GM19328 (cell line): ENCODE data around the gene OR51E1.
A peak's percentile ranks its signal among the peaks of the same experiment; 100 is the strongest.

Experiments used
- ATAC-seq: cut with Tn5 transposase; IDR thresholded peaks from one replicate; pipeline ENCODE4 v1.9.1; 2021; ENCODE audit warnings: mild to moderate bottlenecking, moderate library complexity; ENCODE audit not compliant: unreplicated experiment

Gene OR51E1, protein sequence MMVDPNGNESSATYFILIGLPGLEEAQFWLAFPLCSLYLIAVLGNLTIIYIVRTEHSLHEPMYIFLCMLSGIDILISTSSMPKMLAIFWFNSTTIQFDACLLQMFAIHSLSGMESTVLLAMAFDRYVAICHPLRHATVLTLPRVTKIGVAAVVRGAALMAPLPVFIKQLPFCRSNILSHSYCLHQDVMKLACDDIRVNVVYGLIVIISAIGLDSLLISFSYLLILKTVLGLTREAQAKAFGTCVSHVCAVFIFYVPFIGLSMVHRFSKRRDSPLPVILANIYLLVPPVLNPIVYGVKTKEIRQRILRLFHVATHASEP

DNA sequence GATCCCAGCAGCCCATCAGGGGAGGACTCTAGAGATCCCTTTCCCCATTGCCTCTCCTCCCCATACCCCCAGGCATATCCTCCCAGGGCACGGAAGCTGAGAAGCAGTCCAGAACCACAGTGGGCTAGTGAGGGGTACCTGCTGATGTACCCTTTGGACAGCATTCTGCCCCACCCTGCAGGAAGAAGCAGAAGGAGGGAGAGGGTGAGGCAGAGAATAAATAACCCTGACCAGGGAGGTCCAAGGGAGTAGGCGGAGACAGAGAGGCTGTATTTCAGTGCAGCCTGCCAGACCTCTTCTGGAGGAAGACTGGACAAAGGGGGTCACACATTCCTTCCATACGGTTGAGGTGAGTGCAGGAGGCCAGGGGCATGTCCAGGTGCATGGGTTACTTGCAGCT, at the start of gene OR51E1:
TSS of gene OR51E1 (plus strand) at position 301 of the 400 bp plus-strand sequence. CDS start 8,545 bp downstream, outside the sequence.
- ATAC-seq, result no peak

DNA sequence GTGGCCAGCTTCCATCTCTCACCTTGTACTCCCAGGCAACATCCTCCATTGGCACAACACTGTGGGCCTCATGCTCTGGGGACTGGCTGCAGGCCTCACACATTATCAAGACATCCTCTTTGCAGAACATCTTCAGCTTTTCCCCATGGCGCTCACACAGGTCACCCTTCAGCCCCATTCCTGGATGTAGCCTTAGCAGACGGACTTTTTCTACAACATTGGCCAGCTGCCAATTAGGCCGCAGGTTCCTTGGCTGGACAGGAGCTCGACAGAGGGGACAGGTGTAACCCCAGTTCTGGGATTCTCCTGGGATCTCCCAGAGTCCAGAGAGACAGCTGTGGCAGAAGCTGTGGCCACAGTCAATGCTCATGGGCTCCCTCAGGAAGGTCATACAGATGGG, 38.7 kb upstream of the OR51E1 start:
- no peak for ATAC-seq

DNA sequence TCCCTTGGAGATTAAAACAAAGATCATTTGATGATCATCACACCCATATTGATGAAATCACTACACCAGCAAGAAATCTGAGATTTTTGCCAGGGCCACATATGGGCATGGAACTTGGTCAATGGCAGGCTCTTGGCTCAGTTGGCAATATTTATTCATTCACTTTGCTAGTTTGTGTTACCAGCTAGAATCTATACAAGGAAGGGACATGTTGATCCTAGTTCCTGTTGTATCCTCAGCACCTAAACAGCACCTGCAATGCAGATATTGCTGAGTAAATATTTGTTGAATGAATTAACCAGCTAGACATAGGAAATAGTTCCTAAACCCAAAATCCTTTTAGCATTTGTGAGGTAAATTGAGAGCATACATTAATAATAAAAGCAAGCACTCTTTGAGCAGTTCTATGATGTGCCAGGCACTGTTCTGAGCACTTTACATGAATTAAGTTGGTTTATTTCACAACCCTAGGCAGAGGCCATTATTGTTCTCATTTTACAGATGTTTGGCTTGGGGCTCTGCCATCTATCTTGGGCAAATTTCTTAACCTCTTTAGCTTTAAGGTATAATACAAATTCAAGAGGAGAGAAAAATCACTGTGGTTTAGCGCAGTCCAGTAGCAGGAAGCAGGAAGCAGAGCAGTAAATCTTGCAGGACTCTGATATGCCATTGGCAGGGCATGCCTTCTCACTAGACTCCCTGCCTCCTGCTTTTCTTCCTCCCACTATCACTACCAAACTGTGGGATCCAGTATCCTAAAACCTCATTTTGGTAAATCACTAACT, 37.4 kb upstream of the OR51E1 start:
- no peak for ATAC-seq

DNA sequence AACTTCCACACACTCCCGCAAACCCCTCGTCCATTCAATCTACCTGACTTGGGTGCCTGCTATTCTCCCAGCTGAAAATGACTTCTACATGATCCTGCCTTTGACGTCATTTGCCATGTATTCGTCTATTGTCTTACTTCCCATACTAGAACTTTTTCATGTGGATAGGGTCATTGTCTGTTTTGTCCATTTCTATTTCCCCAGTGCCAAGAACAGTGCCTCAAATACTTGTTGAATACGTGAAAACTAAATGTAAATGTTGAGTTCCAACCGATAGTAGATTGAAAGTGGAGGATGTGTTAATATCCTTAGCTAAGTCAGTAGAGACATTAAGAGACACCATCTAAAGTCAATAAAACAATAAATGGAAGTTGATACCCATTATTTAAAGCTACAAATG, 36.7 kb upstream of the OR51E1 start:
- no peak for ATAC-seq

DNA sequence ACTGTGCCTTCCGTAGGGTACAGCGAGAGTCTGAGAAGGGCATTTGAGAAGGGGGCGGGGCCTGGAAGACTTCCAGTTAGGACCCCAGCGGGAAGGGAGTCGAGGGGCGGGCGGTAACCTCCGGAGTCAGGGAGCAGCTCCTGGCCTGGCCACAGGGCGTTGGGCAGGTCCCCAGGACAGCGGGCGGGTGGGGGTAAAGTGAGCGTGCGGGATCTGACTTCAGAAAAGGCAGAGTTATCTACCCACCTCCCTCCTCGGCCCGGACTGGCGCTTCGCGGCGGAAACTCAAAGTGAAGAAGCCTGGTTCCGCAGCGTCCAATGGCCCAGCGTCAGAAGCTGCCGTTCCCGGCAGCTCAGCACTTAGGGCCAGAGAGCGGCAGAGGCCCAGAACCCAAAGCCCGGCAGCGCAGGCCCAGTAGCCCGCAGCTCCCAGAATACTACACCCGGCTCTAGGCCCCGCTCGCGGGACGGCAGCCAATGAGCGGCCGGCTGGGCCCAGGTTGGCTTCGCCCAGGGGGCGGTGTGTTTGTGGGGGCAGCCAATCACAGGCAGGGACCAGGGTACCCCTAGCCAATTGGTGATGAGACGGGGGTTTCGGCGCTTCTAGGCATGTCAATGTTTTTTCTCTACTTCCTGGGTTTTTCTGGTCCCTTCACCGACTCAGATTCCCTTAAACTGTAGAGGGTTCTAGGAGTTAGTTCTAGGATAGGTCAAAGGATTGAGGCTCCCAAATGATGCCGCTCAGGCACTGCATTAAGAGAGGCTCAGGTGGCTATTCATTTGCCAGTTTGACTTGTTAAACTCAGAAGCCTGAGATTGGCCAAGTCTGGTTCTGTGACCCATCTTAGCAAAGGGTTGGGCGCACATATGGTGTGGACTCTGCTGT, 35.8 kb upstream of the OR51E1 start, which contains the start of gene TRIM68:
TSS of gene TRIM68 (minus strand) at position 451 of the 886 bp plus-strand sequence. CDS start 2,727 bp downstream, outside the sequence.
- ATAC-seq, result peak; percentile 100

DNA sequence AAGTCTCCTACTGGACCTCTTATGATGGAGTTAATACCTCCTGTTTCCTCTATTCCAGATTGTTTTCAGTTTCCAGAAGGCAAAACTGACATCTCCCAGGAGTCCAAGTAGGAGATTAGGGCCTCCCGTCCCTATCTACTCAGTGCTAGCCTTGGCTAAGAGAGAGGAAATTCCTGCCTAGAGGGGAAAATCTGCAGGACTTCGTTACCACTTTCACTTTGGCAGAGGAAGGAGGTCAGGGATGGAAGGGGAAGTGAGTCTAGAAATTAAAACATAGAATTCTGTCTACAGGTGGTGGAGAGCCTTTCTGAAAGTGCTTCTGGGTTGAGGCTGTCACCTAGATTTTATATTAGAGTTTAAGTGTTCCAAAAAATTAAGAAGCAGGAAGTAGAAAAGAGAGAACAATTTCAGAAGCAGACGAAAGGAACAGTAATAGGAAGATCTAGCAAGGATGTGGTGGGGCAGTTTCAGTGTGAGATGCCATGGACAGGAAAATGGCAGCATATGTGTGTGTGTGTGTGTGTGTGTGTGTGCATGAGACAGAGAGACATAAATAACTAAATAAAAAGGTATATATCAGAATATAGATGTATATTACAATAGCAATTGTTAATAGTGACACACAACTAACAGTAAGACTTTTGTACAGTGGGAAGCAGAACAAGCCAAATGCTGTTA, 33.4 kb upstream of the OR51E1 start:
- ATAC-seq, result no peak

DNA sequence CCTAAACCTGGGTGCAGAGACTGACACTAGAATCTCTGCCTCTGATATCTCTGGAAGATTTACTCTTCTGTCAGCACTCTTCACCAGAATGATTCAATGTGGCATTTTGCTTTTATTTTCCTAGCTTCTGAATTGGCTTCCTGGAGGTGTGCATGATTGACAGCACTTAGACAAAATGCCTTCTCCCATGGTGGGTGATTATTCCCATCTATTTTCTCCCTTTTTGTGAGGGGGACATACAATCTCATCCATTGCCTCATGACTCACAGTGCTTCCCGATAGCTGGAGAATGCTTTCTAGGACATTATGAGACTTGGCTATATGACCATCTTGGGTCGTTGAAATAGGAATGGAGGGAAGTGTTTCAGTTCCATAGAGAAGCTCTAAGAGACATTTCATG, 31.8 kb upstream of the OR51E1 start:
- no peak for ATAC-seq

DNA sequence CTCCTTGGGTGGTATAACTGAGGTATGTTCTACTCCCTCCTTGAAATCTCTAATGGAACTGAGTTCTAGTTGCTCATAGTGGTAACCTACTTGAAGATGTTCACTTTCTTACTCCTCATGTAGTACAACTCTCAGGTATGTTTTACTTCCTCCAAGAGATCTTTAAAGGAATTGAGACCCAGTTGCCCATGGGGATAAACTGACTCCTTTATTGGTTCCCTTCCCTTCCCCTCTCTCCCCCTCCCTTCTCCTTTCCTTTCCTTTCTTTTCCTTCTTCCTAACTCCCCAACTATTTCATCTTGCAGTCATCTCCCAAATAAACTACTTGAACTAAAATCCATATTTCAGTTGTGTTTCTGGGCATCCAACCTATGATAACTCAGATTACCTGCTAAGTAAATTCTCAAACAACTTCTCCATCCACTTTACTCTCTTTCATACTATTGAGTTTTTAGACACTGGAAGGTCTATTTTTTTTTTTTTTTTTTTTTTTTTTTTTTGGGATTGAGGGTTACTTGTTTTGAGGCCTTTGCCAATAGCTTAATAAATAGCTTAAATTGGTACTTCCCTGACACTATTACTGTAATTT, 27.8 kb upstream of the OR51E1 start:
- ATAC-seq, result no peak

DNA sequence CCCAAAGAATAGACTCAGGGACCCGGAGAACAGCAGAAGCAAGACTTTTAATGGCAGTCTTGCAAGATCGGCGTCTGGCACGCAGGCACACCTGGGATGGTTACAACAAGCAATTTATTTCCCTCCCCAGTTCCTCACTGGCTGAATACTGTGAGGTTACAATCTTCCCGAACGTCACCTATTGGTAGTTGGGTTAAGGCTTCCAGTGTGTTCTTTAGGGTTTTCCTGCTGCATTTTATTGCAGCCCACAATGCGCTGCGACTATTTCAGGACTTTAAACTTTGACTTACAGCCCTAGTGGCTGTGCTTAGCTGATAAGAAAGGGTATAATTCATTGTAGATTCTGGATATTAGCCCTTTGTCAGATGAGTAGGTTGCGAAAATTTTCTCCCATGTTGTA, 24.3 kb upstream of the OR51E1 start:
- ATAC-seq, result no peak

DNA sequence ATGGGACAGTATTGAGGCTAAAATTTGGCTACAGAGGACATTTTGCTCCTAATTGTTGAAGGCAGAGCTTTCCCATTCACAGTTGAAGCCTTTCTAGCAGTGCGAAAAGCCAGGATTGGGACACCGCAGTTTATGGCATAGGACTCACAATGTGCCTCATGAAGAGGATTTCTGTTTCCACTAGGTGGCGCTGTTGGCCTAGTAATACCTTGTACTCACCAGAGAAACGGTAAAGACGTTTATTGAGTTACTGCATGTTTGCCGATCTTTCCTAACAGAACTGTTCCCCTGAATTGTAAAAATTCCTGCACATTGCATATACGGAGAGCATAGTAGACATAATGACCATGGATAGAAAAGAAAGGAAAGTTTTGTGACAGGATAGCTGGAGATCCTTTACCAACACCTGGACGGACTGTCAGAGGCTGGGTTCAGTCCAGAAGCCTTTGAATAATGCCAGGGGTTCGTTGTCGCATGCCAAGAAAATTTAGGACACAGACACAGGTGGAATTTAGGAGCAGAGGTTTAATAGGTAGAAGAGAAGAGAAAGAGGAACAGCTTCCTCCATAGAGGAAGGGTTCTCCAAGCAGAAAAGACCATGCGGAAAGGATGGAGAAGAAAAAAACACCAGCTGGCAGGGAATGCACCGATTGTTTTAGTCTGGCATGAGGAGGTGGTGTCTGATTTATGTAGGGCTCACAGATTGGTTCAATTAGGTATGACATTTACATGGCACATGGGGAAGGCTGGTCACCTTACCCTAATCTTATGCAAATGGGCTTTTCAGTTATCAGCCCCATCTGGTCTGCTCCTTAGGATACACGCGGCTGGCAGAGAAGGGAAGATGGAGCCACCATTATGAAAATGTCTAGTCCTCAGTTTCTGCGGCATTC, 17.3 kb upstream of the OR51E1 start:
- no peak for ATAC-seq

DNA sequence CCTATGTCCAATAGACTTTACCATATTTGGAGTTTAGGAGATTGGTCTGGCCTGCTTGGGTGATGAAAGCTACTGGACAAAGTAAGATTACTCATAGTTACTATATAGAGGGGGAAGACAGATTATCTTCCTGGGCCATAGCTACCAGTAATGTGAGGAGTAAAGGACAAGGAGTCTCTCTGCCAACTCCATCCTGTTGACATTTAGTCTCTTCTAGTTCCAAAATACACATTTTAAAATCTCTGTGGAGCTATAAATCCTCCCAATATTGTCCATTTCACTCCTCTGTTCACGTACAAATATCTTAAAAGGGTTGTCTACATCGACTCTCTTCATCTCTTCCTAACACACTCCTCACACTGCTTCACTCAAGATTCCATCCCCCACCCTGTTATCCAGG, 7.6 kb upstream of the OR51E1 start:
- no peak for ATAC-seq

DNA sequence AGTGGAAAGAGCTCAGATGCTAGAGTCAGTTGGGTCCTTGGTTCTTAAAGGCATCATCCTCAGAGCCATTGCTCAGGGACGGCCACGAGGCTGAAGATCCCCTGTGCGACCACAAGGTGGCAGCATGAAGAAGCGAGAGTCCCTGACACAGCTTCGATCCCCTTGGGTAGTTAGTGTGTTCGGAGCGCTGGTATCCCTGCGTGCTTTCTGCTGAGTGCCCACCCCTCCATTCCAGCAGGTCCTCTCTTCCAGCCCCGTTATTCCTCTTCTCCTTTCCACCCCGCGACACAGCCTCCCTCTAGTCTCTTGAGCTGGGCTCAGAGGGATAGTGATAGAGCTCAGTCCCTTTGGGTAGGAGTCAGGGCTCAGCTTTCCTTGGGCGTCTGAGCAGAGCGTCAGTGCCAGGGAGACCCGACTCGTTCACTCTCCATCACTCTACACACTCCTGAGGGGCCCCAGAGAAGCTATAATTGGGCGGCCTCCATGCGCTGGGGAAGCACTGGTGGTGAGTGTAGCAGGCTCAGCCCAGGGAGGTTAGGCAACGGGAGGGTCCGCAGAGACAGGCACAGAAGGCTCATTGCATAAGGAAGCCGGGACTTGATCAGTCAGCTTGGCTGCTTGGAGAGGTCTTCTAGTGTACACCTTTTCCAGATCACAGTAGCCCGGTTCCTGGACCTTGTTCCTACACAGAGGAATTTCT, 6.7 kb upstream of the OR51E1 start, which contains the start of gene OR51D1:
TSS of gene OR51D1 (plus strand) at position 516 of the 700 bp plus-strand sequence. CDS start 2,314 bp downstream, outside the sequence.
- peak; percentile 96 for ATAC-seq

DNA sequence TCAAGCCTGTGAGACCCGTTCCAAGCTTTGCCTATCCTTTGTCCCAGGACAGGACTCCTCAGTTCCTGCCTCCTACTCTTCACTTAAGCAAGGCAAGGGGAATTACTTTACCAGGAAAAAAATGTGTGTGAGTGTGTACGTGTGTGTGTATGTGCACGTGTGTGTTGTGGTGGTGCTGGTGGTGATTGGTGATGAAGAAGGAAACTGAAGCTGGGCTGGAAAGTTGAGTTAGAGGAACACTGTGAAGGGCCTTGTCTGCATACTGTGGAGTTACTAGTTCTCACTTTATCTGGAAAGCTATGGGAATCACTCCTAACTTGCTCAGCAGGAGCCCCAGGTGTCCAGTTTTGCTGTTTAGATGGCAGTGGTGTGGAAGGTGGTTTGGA, 6.1 kb upstream of the OR51E1 start:
- ATAC-seq, result no peak

DNA sequence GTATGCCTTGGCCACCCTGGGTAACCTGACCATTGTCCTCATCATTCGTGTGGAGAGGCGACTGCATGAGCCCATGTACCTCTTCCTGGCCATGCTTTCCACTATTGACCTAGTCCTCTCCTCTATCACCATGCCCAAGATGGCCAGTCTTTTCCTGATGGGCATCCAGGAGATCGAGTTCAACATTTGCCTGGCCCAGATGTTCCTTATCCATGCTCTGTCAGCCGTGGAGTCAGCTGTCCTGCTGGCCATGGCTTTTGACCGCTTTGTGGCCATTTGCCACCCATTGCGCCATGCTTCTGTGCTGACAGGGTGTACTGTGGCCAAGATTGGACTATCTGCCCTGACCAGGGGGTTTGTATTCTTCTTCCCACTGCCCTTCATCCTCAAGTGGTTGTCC, 3.9 kb upstream of the OR51E1 start:
- no peak for ATAC-seq

DNA sequence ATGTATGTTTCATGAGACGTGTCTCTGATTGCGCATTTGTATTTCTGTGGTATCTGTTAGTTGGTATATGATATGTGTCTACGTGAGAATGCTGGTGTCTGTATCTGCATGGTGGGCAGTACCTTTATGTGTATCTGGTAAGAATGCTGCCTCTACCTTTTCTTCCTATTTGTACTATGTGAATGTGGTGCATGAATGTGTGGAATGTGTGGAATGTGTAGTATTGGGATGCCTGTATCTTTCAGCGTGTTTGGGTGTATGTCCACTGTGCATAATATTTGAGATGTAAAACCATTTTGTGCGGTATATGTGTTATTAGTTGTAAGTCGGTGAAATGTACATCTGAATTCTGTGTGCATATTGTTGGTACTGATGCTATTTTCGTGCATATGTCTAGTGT, 2.3 kb upstream of the OR51E1 start:
- no peak for ATAC-seq

DNA sequence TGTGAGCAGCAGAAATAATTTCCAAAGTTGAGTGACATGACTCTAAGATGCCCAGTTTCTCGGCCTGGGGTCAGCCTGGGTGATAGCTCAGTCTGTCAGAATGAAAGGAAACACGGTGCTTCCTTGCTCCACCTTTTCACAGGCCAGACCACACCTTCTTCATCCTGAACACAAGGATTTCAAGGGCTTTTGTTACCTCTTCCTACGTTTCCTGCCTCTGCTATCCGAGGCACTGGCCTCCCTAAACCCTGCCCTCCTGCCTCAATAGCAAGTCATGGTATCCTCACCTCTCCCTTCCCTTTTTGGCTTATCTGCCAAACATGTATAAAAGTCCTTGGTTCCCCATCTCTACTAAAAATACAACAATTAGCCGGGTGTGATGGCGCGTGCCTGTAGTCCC, 1.7 kb upstream of the OR51E1 start:
- no peak for ATAC-seq

DNA sequence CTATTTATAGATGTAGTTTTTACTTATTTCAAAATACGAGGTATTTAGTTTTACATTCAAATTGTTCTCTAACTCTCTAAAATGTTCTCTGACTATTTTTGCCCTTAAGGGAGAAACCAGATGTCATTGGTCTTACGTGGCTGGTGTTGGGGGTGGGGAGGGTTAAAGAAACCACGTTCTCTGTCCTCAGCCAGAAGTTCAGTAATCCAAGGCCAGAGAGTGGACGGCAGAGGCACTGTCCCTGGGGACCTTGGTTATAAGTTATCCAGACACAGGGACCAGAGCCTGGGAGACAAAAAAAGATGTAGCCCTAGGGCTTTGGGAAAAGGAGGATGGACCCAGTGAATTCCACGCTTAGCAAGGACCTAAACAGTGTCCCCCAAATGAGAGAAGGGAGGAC, 706 bp upstream of the OR51E1 start:
- no peak for ATAC-seq

DNA sequence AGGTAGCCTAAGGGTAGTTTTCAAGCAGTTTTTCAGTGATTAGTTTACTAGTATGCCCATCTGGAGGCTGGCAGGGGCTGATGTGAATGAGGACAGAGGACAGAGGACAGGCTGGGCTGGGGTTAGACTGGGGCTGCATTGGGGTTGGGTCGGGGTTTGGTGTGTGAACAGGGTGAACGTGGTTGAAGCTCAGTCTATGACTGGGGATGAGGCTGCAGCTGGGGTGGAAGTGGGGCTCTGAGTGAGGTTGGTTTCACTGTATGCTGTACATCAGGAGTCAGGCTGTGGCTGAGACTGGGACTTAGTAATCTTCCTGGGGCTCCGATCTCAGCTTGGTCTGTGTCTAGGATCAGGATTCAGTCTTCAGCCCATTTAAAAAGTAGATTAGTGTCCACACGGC, 451 bp downstream of the OR51E1 start:
- no peak for ATAC-seq

DNA sequence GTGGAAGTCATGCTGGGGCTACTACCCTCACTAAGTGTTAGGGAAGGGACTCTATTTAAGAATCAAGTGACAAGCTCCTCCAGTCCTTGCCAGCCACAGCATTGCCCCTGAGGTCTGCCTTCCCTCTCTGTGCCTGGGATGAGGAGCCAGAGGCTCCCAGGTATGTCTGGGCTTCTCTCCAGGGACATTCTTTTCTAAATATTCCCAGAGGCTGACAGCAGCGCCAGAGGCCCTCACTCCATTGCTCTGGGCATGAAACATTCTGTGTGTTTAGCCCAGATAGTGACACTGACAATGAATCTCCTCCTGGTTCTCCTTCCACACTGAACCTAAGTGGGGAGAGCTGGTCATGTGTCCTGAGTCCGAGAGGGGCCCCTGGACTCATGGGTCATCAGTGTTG, 2.2 kb downstream of the OR51E1 start:
- ATAC-seq, result no peak
